IMR-90 (cell line): Measurements from ENCODE around the gene SLC25A15. TPM values are rescaled to one million over a fixed set of nuclear protein-coding genes. Genes with fewer than 3 reads are reported as not detected.

Source experiments
- ATAC-seq: fragments of 200-7000 bp; cut with Tn5 transposase; 2 replicates; pipeline ENCODE4 v1.9.1; 2020; ENCODE audit warnings: low read depth, mild to moderate bottlenecking, moderate library complexity
- BruUV-seq: library from RNA; stranded (reverse); fragments of 400-500 nt; replicated peaks from 2 replicates; lab custom pipeline; 2021; lab: Mats Ljungman, UMichigan
- CTCF ChIA-PET: fragments of 300-600 bp; formaldehyde crosslinking; extraction: SDS; loops from one replicate; lab custom pipeline; 2021; ENCODE audit warnings: antibody characterized with exemption; lab: Yijun Ruan, JAX
- POLR2A ChIA-PET: fragments of 300-600 bp; sonication (Branson Sonifier 250); formaldehyde crosslinking; loops from one replicate; lab custom pipeline; 2022; ENCODE audit warnings: antibody characterized with exemption; ENCODE audit not compliant: unreplicated experiment; lab: Charles Lee
- DNase-seq: peaks from one replicate; pipeline ENCODE4 v3.0.0; 2013
- H2AFZ ChIP-seq: replicated peaks from 2 replicates; pipeline ENCODE3; 2013; ENCODE audit warnings: low read length, mild to moderate bottlenecking; ENCODE audit not compliant: poor library complexity
- H2AK5ac ChIP-seq: 2 replicates; pipeline ENCODE4 v1.6.1; 2013; ENCODE audit warnings: low read depth, low read length, inconsistent platforms
- H2AK9ac ChIP-seq: replicated peaks from 2 replicates; pipeline ENCODE3; 2013; ENCODE audit warnings: mild to moderate bottlenecking, low read depth, low read length, moderate library complexity; ENCODE audit not compliant: poor library complexity
- H2BK120ac ChIP-seq: 2 replicates; pipeline ENCODE4 v1.6.1; 2013; ENCODE audit warnings: low read depth, low read length, inconsistent platforms
- H2BK15ac ChIP-seq: 3 replicates; pipeline ENCODE4 v1.6.1; 2013; ENCODE audit warnings: low read depth, low read length, inconsistent platforms
- H2BK20ac ChIP-seq: 2 replicates; pipeline ENCODE4 v1.6.1; 2013; ENCODE audit warnings: low read depth, mild to moderate bottlenecking, inconsistent platforms, low read length, moderate library complexity
- H2BK5ac ChIP-seq: 2 replicates; pipeline ENCODE4 v1.6.1; 2013; ENCODE audit warnings: mild to moderate bottlenecking, low read depth, low read length, inconsistent platforms; ENCODE audit not compliant: poor library complexity, severe bottlenecking
- H3K14ac ChIP-seq: replicated peaks from 2 replicates; pipeline ENCODE4 v1.6.1; 2013; ENCODE audit warnings: low read depth, low read length, inconsistent platforms
- H3K18ac ChIP-seq: 2 replicates; pipeline ENCODE4 v1.6.1; 2013; ENCODE audit warnings: low read depth, low read length, control low read depth
- H3K23ac ChIP-seq: 2 replicates; pipeline ENCODE4 v1.6.1; 2013; ENCODE audit warnings: low read depth, low read length, inconsistent platforms
- H3K27ac ChIP-seq: 2 replicates; pipeline ENCODE4 v1.5.1; 2013; ENCODE audit warnings: mild to moderate bottlenecking, control low read depth, low read length; ENCODE audit not compliant: insufficient read depth
- H3K27me3 ChIP-seq: 2 replicates; pipeline ENCODE4 v1.6.1; 2013; ENCODE audit warnings: low read length; ENCODE audit not compliant: control insufficient read depth, insufficient read depth
- H3K36me3 ChIP-seq: 2 replicates; pipeline ENCODE4 v1.6.1; 2013; ENCODE audit warnings: low read length, mixed read lengths; ENCODE audit not compliant: control insufficient read depth, insufficient read depth
- H3K4ac ChIP-seq: 2 replicates; pipeline ENCODE4 v1.6.1; 2013; ENCODE audit warnings: low read depth, low read length, inconsistent platforms
- H3K4me1 ChIP-seq: 2 replicates; pipeline ENCODE4 v1.6.1; 2013; ENCODE audit warnings: low read length, mixed read lengths; ENCODE audit not compliant: control insufficient read depth, insufficient read depth
- H3K4me2 ChIP-seq: 2 replicates; pipeline ENCODE4 v1.6.1; 2013; ENCODE audit warnings: low read depth, mild to moderate bottlenecking, control low read depth, low read length, moderate library complexity
- H3K4me3 ChIP-seq: 2 replicates; pipeline ENCODE4 v1.5.1; 2013; ENCODE audit warnings: low read depth, mild to moderate bottlenecking, control low read depth, low read length, moderate library complexity; ENCODE audit not compliant: insufficient read depth
- H3K56ac ChIP-seq: 2 replicates; pipeline ENCODE4 v1.6.1; 2013; ENCODE audit warnings: low read length, inconsistent platforms; ENCODE audit not compliant: insufficient read depth; ENCODE audit errors: extremely low read depth
- H3K79me1 ChIP-seq, 2 experiments: 2 replicates each; pipeline ENCODE4 v1.6.1; 2013; ENCODE audit warnings: low read length in 2 of 2, inconsistent platforms in 1 of 2, low read depth in 1 of 2
- H3K9ac ChIP-seq: 2 replicates; pipeline ENCODE4 v1.6.1; 2013; ENCODE audit warnings: low read depth, low read length, control low read depth
- H3K9me1 ChIP-seq: 2 replicates; pipeline ENCODE4 v1.6.1; 2013; ENCODE audit warnings: low read length, inconsistent platforms; ENCODE audit not compliant: insufficient read depth
- H3K9me3 ChIP-seq: 2 replicates; pipeline ENCODE4 v1.6.1; 2013; ENCODE audit warnings: low read length; ENCODE audit not compliant: control insufficient read depth, insufficient read depth
- H4K20me1 ChIP-seq: 2 replicates; pipeline ENCODE4 v1.6.1; 2013; ENCODE audit warnings: low read length, inconsistent platforms; ENCODE audit not compliant: insufficient read depth
- H4K5ac ChIP-seq: 2 replicates; pipeline ENCODE4 v1.6.1; 2013; ENCODE audit warnings: mild to moderate bottlenecking, low read depth, low read length, control low read depth
- H4K8ac ChIP-seq, 2 experiments: 2 replicates each; pipeline ENCODE4 v1.6.1; 2013; ENCODE audit warnings: low read depth in 2 of 2, low read length in 2 of 2, control low read depth in 1 of 2, inconsistent platforms in 1 of 2
- H4K91ac ChIP-seq: 2 replicates; pipeline ENCODE4 v1.6.1; 2013; ENCODE audit warnings: low read depth, low read length, inconsistent platforms; ENCODE audit not compliant: insufficient read depth
- BHLHE40 ChIP-seq: fragments of 150-350 bp; IDR thresholded peaks from 2 replicates; pipeline ENCODE4 v1.6.1; 2016; ENCODE audit warnings: mild to moderate bottlenecking, low read depth, low read length
- CEBPB ChIP-seq: IDR thresholded peaks from 2 replicates; pipeline ENCODE4 v1.6.1; 2012; ENCODE audit warnings: low read depth, low read length, improper control_type of control experiment
- CHD1 ChIP-seq: IDR thresholded peaks from 2 replicates; pipeline ENCODE4 v1.6.1; 2012; ENCODE audit warnings: low read depth, low read length, improper control_type of control experiment
- FOS ChIP-seq: fragments of 150-350 bp; IDR thresholded peaks from 2 replicates; pipeline ENCODE4 v1.6.1; 2016; ENCODE audit warnings: low read depth, low read length
- MAFK ChIP-seq: IDR thresholded peaks from 2 replicates; pipeline ENCODE4 v1.6.1; 2012; ENCODE audit warnings: low read depth, low read length, improper control_type of control experiment
- MAZ ChIP-seq: IDR thresholded peaks from 2 replicates; pipeline ENCODE4 v1.6.1; 2012; ENCODE audit warnings: low read depth, mild to moderate bottlenecking, low read length, improper control_type of control experiment, moderate library complexity, borderline replicate concordance
- MXI1 ChIP-seq: IDR thresholded peaks from 2 replicates; pipeline ENCODE4 v1.6.1; 2012; ENCODE audit warnings: low read depth, mild to moderate bottlenecking, low read length, moderate library complexity, borderline replicate concordance
- NFE2L2 ChIP-seq: fragments of 150-350 bp; IDR thresholded peaks from 2 replicates; pipeline ENCODE4 v1.6.1; 2016; ENCODE audit warnings: low read depth, mild to moderate bottlenecking, low read length
- POLR2A ChIP-seq: IDR thresholded peaks from 2 replicates; pipeline ENCODE4 v1.6.1; 2012; ENCODE audit warnings: mild to moderate bottlenecking, low read depth, low read length
- RAD21 ChIP-seq: IDR thresholded peaks from 2 replicates; pipeline ENCODE4 v1.6.1; 2012; ENCODE audit warnings: low read length, improper control_type of control experiment
- RCOR1 ChIP-seq: IDR thresholded peaks from 2 replicates; pipeline ENCODE4 v1.6.1; 2012; ENCODE audit warnings: mild to moderate bottlenecking, low read length, improper control_type of control experiment; ENCODE audit not compliant: insufficient replicate concordance
- RFX5 ChIP-seq: IDR thresholded peaks from 2 replicates; pipeline ENCODE4 v1.8.0; 2012; ENCODE audit warnings: low read depth, mild to moderate bottlenecking, low read length, moderate library complexity
- SMC3 ChIP-seq: fragments of 150-350 bp; IDR thresholded peaks from 2 replicates; pipeline ENCODE4 v1.6.1; 2016; ENCODE audit warnings: low read depth, mild to moderate bottlenecking, antibody characterized with exemption, low read length, moderate library complexity
- WGBS, 2 experiments: methylation state at CpG; one replicate each; pipeline versions ENCODE4 v1.1.5 to v1.1.7; 2013; ENCODE audit warnings: missing lambda C conversion rate in 2 of 2; ENCODE audit not compliant: insufficient read length in 1 of 2; ENCODE audit errors: extremely low coverage in 2 of 2; 5-methylcytosine and 5-hydroxymethylcytosine counted together
- dilution Hi-C: fragments of 300-500 bp; cut with HindIII; formaldehyde crosslinking; loops from one replicate; pipeline ENCODE4 v1.14.3; 2018; ENCODE audit warnings: low sequenced_read_pairs; ENCODE audit not compliant: unreplicated experiment
- in situ Hi-C: fragments of 300-500 bp; cut with MboI; formaldehyde crosslinking; loops from 3 replicates; pipeline ENCODE4 v1.14.3; 2019; ENCODE audit warnings: low sequenced_read_pairs, inconsistent platforms, mixed read lengths
- intact Hi-C: fragments of 100-400 bp; cut with micrococcal nuclease; formaldehyde crosslinking; loops from 2 replicates; pipeline ENCODE4 v1.10.0; 2022
- polyA plus RNA-seq, 3 experiments: library from polyadenylated mRNA; depleted of rRNA; stranded (reverse); fragments of >200 nt; gene quantifications; 2 replicates each; pipeline ENCODE4 v1.2.3, GENCODE V29; 2012; ENCODE audit warnings: low replicate concordance in 1 of 3
- total RNA-seq: library from RNA; depleted of rRNA; stranded (reverse); fragments of >200 nt; gene quantifications from 2 replicates; pipeline ENCODE4 v1.2.3, GENCODE V29; 2012
- TF ChIP-seq, protein P1 (sequence below): conservative IDR thresholded peaks from 2 replicates; pipeline ENCODE4 v1.5.1; 2012; ENCODE audit warnings: mild to moderate bottlenecking, low read depth, low read length, improper control_type of control experiment
- TF ChIP-seq, protein P2 (sequence below): fragments of 150-350 bp; IDR thresholded peaks from 2 replicates; pipeline ENCODE4 v1.6.1; 2017; ENCODE audit warnings: mild to moderate bottlenecking, antibody characterized with exemption, low read length, low read depth
- TF ChIP-seq, protein P3 (sequence below): fragments of 150-350 bp; IDR thresholded peaks from 2 replicates; pipeline ENCODE4 v1.6.1; 2016; ENCODE audit warnings: low read depth, mild to moderate bottlenecking, low read length, moderate library complexity, borderline replicate concordance

SLC25A15 gene
- total and polyA plus RNA-seq, 2 of the 4 experiments (the other 2 are of a cell fraction): 5.4 to 13.3 TPM

DNA sequence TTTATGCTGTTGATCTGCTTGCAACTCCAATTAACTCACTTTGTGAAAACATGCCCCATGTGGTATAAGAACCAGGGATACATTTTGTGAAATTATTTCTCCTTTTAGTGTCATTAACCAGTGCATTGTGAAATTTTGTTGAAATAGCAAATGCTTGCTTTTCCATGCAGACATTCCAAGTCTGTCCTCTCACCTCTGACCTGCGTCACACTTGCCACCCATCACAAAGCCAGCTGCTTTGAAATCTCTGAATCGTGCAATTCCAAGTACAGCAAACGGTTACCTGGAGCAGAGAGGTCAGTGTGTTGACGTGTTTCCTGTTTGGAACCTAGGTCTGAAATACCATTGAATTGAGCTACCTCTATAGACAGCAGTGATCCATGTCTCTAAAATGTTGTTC, 4.9 kb upstream of the SLC25A15 start:
- peaks cover 5% of the 10 kb centered on the region for H3K9me1 ChIP-seq
- H3K27me3 ChIP-seq: no peaks in the 10 kb centered on the region
- H3K79me1 ChIP-seq: peaks cover 3 to 6% of the 10 kb centered on the region in 2 experiments; a peak in 2 of 4 replicates
- H4K91ac ChIP-seq: no peak overlapping the region
- H2BK20ac ChIP-seq: no peak overlapping the region
- ChIA-PET CTCF (no interaction called here), POLR2A (no interaction called here)
- no peak overlapping the region for H3K18ac ChIP-seq
- no peak overlapping the region for H3K23ac ChIP-seq
- H4K20me1 ChIP-seq: no peaks in the 10 kb centered on the region
- ATAC-seq: no peak
- H2AK9ac ChIP-seq: no peak overlapping the region
- intact Hi-C loops (loop anchor here (10.0 kb wide), 1 partner anchor 440 kb away; no protein-coding TSS in a partner anchor), dilution Hi-C loops (no loop called here), in situ Hi-C loops (loop anchor here (10.0 kb wide), 1 partner anchor 270 kb away; no protein-coding TSS in a partner anchor)
- peaks cover 6% of the 10 kb centered on the region for H3K4me1 ChIP-seq
- no peak overlapping the region for H4K5ac ChIP-seq
- no TSS peak for BruUV-seq
- WGBS, 2 experiments: 86% methylated on average over 3 of the region's 4 CpGs; no CpG with 5 or more reads in 1 of the 2 experiments
- H4K8ac ChIP-seq: no peak overlapping the region
- no peak overlapping the region for H2AFZ ChIP-seq
- no peak overlapping the region for H2BK5ac ChIP-seq
- TF ChIP-seq, protein P1, sequence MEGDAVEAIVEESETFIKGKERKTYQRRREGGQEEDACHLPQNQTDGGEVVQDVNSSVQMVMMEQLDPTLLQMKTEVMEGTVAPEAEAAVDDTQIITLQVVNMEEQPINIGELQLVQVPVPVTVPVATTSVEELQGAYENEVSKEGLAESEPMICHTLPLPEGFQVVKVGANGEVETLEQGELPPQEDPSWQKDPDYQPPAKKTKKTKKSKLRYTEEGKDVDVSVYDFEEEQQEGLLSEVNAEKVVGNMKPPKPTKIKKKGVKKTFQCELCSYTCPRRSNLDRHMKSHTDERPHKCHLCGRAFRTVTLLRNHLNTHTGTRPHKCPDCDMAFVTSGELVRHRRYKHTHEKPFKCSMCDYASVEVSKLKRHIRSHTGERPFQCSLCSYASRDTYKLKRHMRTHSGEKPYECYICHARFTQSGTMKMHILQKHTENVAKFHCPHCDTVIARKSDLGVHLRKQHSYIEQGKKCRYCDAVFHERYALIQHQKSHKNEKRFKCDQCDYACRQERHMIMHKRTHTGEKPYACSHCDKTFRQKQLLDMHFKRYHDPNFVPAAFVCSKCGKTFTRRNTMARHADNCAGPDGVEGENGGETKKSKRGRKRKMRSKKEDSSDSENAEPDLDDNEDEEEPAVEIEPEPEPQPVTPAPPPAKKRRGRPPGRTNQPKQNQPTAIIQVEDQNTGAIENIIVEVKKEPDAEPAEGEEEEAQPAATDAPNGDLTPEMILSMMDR: no peak
- TF ChIP-seq, protein P2, sequence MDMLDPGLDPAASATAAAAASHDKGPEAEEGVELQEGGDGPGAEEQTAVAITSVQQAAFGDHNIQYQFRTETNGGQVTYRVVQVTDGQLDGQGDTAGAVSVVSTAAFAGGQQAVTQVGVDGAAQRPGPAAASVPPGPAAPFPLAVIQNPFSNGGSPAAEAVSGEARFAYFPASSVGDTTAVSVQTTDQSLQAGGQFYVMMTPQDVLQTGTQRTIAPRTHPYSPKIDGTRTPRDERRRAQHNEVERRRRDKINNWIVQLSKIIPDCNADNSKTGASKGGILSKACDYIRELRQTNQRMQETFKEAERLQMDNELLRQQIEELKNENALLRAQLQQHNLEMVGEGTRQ: no peak
- TF ChIP-seq RAD21: no peak
- TF ChIP-seq MXI1: no peak
- no peak for TF ChIP-seq NFE2L2
- TF ChIP-seq CHD1: no peak
- TF ChIP-seq RFX5: no peak
- no peak for TF ChIP-seq CEBPB
- TF ChIP-seq POLR2A: no peak
- no peak for TF ChIP-seq MAZ
- no peak for TF ChIP-seq RCOR1
- no peak for TF ChIP-seq SMC3
- no peak for TF ChIP-seq BHLHE40
- no peak for TF ChIP-seq MAFK
- TF ChIP-seq, protein P3, sequence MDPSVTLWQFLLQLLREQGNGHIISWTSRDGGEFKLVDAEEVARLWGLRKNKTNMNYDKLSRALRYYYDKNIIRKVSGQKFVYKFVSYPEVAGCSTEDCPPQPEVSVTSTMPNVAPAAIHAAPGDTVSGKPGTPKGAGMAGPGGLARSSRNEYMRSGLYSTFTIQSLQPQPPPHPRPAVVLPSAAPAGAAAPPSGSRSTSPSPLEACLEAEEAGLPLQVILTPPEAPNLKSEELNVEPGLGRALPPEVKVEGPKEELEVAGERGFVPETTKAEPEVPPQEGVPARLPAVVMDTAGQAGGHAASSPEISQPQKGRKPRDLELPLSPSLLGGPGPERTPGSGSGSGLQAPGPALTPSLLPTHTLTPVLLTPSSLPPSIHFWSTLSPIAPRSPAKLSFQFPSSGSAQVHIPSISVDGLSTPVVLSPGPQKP: no peak
- no peak for TF ChIP-seq FOS
- H3K4ac ChIP-seq: 0 out of 2 replicates have a peak overlapping the region, but pooled peaks have one; percentile 20
- no peaks in the 10 kb centered on the region for H3K9me3 ChIP-seq
- H3K36me3 ChIP-seq: no peaks in the 10 kb centered on the region
- no peak overlapping the region for H2BK120ac ChIP-seq
- H3K4me3 ChIP-seq: no peak overlapping the region
- H2BK15ac ChIP-seq: no peak overlapping the region
- H3K14ac ChIP-seq: no peak overlapping the region
- DNase-seq: no peak
- H3K9ac ChIP-seq: no peak overlapping the region
- no peak overlapping the region for H3K4me2 ChIP-seq
- no peak overlapping the region for H2AK5ac ChIP-seq
- no peak overlapping the region for H3K56ac ChIP-seq
- H3K27ac ChIP-seq: no peak overlapping the region
